GM23248 (cell line): ENCODE measurements around the gene MAPK8.

Experiments used
- EZH2 ChIP-seq: fragments of 200-600 bp; sonication (generic); IDR thresholded peaks from 2 replicates; pipeline ENCODE4 v1.6.1; 2018; ENCODE audit warnings: antibody characterized with exemption, mild to moderate bottlenecking; ENCODE audit not compliant: insufficient read depth, poor library complexity, severe bottlenecking
- EZH2phosphoT487 ChIP-seq: fragments of 200-600 bp; sonication (generic); IDR thresholded peaks from 2 replicates; pipeline ENCODE4 v1.6.1; 2018; ENCODE audit warnings: antibody characterized with exemption, moderate library complexity, mild to moderate bottlenecking, low read depth; ENCODE audit not compliant: insufficient read depth

DNA sequence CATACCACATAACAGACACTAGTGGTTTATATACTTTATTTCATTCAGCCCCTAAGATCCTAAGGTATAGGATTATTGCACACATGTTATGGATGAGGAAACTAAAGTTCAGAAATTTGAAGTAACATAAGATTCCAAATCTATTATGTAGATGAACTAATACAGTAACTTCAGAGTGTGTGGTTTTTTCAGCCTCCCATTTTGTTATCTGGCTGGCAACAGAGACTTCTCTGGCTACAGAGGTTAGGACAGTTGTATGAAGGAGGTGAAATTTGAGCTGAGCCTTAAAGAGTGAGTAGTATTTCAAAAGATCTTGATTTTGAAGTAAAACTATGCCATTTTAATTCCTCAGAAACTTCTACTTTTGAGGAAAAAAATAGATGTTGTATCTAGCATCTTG is 125.4 kb downstream of the MAPK8 start:
- TF ChIP-seq EZH2phosphoT487, result no peak
- no peak for TF ChIP-seq EZH2
